K562 (cell line): ENCODE results near the gene AARS1. TPM values are rescaled to one million over a fixed set of nuclear protein-coding genes. Genes with fewer than 3 reads are reported as not detected.
A peak's percentile ranks its signal among the peaks of the same experiment; 100 is the strongest.

ENCODE experiments used
- ARID3B ChIP-seq: fragments of 250-450 bp; sonication (Bioruptor Pico); IDR thresholded peaks from 2 replicates; pipeline ENCODE4 v1.4.0; 2020; ENCODE audit warnings: borderline replicate concordance
- BRD9 ChIP-seq: fragments of 450-650 bp; IDR thresholded peaks from 2 replicates; pipeline ENCODE4 v1.6.1; 2018; ENCODE audit warnings: low read depth; ENCODE audit not compliant: partially characterized antibody
- CHD4 ChIP-seq: fragments of 200-600 bp; sonication (generic); IDR thresholded peaks from 3 replicates; pipeline ENCODE4 v1.6.1; 2012; ENCODE audit warnings: low read depth, mild to moderate bottlenecking, mixed read lengths, low read length, inconsistent platforms; ENCODE audit not compliant: insufficient read depth, insufficient replicate concordance, poor library complexity, severe bottlenecking
- GTF2B ChIP-seq: IDR thresholded peaks from 2 replicates; pipeline ENCODE4 v1.6.1; 2011; ENCODE audit not compliant: insufficient read length; ENCODE audit errors: extremely low read depth
- HDAC8 ChIP-seq: fragments of 450-650 bp; IDR thresholded peaks from 2 replicates; pipeline ENCODE4 v1.6.1; 2016; ENCODE audit warnings: mild to moderate bottlenecking, missing genetic modification characterization, moderate library complexity, missing compliant biosample characterization
- HINFP ChIP-seq: fragments of 450-650 bp; conservative IDR thresholded peaks from 2 replicates; pipeline ENCODE4 v1.6.1; 2016; ENCODE audit warnings: missing genetic modification characterization, low read depth, mild to moderate bottlenecking, control low read depth, missing compliant biosample characterization
- HIVEP1 ChIP-seq: fragments of 250-450 bp; sonication (Bioruptor Pico); IDR thresholded peaks from 2 replicates; pipeline ENCODE4 v1.4.0; 2020; ENCODE audit warnings: mild to moderate bottlenecking
- HLTF ChIP-seq: fragments of 450-650 bp; IDR thresholded peaks from 2 replicates; pipeline ENCODE4 v1.6.1; 2016
- ILK ChIP-seq: fragments of 450-650 bp; IDR thresholded peaks from 2 replicates; pipeline ENCODE4 v1.6.1; 2016; ENCODE audit warnings: missing genetic modification characterization, low read depth, mild to moderate bottlenecking, missing compliant biosample characterization, moderate library complexity, borderline replicate concordance
- KHSRP ChIP-seq: fragments of 450-650 bp; IDR thresholded peaks from 2 replicates; pipeline ENCODE4 v1.6.1; 2017
- NFATC3 ChIP-seq: fragments of 450-650 bp; IDR thresholded peaks from 2 replicates; pipeline ENCODE4 v1.6.1; 2017; ENCODE audit warnings: mild to moderate bottlenecking
- OTX1 ChIP-seq: fragments of 450-650 bp; formaldehyde crosslinking; IDR thresholded peaks from 2 replicates; pipeline ENCODE4 v1.4.0; 2022; ENCODE audit warnings: mild to moderate bottlenecking
- PHF20 ChIP-seq: fragments of 450-650 bp; IDR thresholded peaks from 2 replicates; pipeline ENCODE4 v1.6.1; 2018; ENCODE audit not compliant: partially characterized antibody
- RBM25 ChIP-seq: fragments of 200-400 bp; formaldehyde crosslinking; IDR thresholded peaks from 2 replicates; pipeline ENCODE4 v1.6.1; 2018; ENCODE audit warnings: low read length, low read depth, moderate library complexity; ENCODE audit not compliant: severe bottlenecking
- RUNX1 ChIP-seq: sonication (generic); IDR thresholded peaks from 2 replicates; pipeline ENCODE4 v1.6.1; 2016; ENCODE audit warnings: antibody characterized with exemption, low read depth
- SREBF1 ChIP-seq: fragments of 150-350 bp; IDR thresholded peaks from 2 replicates; pipeline ENCODE4 v1.6.1; 2014; ENCODE audit warnings: antibody characterized with exemption, low read depth, low read length, borderline replicate concordance
- TBL1XR1 ChIP-seq, 2 experiments: IDR thresholded peaks; 2 replicates each; pipeline ENCODE4 v1.6.1; 2012; ENCODE audit warnings: improper control_type of control experiment in 2 of 2, low read length in 2 of 2, mild to moderate bottlenecking in 1 of 2
- THRB ChIP-seq: fragments of 450-650 bp; formaldehyde crosslinking; conservative IDR thresholded peaks from 2 replicates; pipeline ENCODE4 v1.4.0; 2022; ENCODE audit warnings: mild to moderate bottlenecking, missing genetic modification characterization
- ZKSCAN8 ChIP-seq: fragments of 200-800 bp; sonication (Bioruptor generic); IDR thresholded peaks from 2 replicates; pipeline ENCODE4 v1.6.1; 2016; ENCODE audit warnings: missing genetic modification characterization, missing compliant biosample characterization
- ZNF224 ChIP-seq: sonication (generic); formaldehyde crosslinking; IDR thresholded peaks from 2 replicates; pipeline ENCODE4 v1.8.0; 2022; ENCODE audit warnings: mild to moderate bottlenecking, missing genetic modification reagents
- ZNF644 ChIP-seq: fragments of 200-800 bp; sonication (Bioruptor generic); IDR thresholded peaks from 2 replicates; pipeline ENCODE4 v1.6.1; 2016; ENCODE audit warnings: low read depth, missing genetic modification characterization, missing compliant biosample characterization
- ZNF764 ChIP-seq: fragments of 250-450 bp; sonication (Bioruptor Pico); IDR thresholded peaks from 2 replicates; pipeline ENCODE4 v1.4.0; 2020; ENCODE audit warnings: low read depth, mild to moderate bottlenecking, moderate library complexity
- ZNF766 ChIP-seq: fragments of 200-800 bp; sonication (Bioruptor generic); conservative IDR thresholded peaks from 2 replicates; pipeline ENCODE4 v1.6.1; 2016; ENCODE audit warnings: missing genetic modification characterization, missing compliant biosample characterization
- ZNF79 ChIP-seq: fragments of 250-450 bp; sonication (Bioruptor Pico); IDR thresholded peaks from 2 replicates; pipeline ENCODE4 v1.4.0; 2020; ENCODE audit warnings: low read depth, mild to moderate bottlenecking, moderate library complexity
- polyA plus RNA-seq, 8 experiments: library from polyadenylated mRNA; depleted of rRNA in 4 of 8; stranded (reverse) in 5 of 8; unstranded in 3 of 8; fragments of >200 nt; fragmentation: Nextera tagmentation in 2 of 8; fragmentation: Illumina TruSeq in 1 of 8; extraction: Ambion mirVana in 2 of 8; extraction: Trizol in 1 of 8; gene quantifications; 2 replicates each; pipeline versions ENCODE4 v1.2.1 to v1.2.3, GENCODE V29; 2011 to 2014; ENCODE audit warnings: inconsistent platforms in 1 of 8, missing spikeins in 1 of 8
- total RNA-seq, 7 experiments: library from RNA; depleted of rRNA in 6 of 7; stranded (reverse); fragments of >200 nt in 6 of 7; fragmentation: Illumina TruSeq in 2 of 7; extraction: Trizol in 2 of 7; gene quantifications; 2 replicates each; pipeline versions ENCODE4 v1.2.1 to v1.2.3, GENCODE V29; 2011 to 2021; ENCODE audit warnings: low replicate concordance in 1 of 7

The AARS1 gene
- total and polyA plus RNA-seq, 9 of the 15 experiments (the other 6 are each of a cell fraction or from before 2014, with no cell fraction given) = 50.1 to 235 (median 174) TPM

GRCh38 chr16:70251629-70252354, 37.5 kb downstream of the AARS1 start, which contains the start of gene EXOSC6 (continued):
- no peak for TF ChIP-seq HINFP
- TF ChIP-seq HLTF = no peak
- no peak for TF ChIP-seq RUNX1
- TF ChIP-seq ARID3B (CRISPR knock-in tag) = 0 out of 2 replicates have a peak, but pooled peaks have one; percentile 26
- 0 out of 2 replicates have a peak, but pooled peaks have one; percentile 13 for TF ChIP-seq ZNF224
- TF ChIP-seq ZNF764 = peak; percentile 84
- TF ChIP-seq ILK = no peak
- peak; percentile 87 for TF ChIP-seq SREBF1
- no peak for TF ChIP-seq KHSRP
- TF ChIP-seq OTX1 = peak; percentile 95
- TF ChIP-seq CHD4 = no peak
- no peak; the same call in 1 of the 2 replicates for TF ChIP-seq ZNF644 (tag)
- TF ChIP-seq ZNF766 (CRISPR knock-in tag) = no peak
- no peak for TF ChIP-seq RBM25
- TF ChIP-seq ZNF79 (CRISPR knock-in tag) = no peak
- peak; percentile 61 for TF ChIP-seq PHF20
- no peak; the same call in 1 of the 2 replicates for TF ChIP-seq NFATC3
- TF ChIP-seq TBL1XR1 (IDR thresholded peaks at IDR 0.05; ENCODE audit: low read length in 2 of 2) = peak in 1 of 2 experiments; percentile 77; a peak in 1 of 4 replicates
- TF ChIP-seq HIVEP1 = peak; percentile 77; the same call in 1 of the 2 replicates
- peak; percentile 97 for TF ChIP-seq THRB (CRISPR knock-in tag)
- no peak for TF ChIP-seq HDAC8 (tag)
- TF ChIP-seq GTF2B = no peak
- no peak for TF ChIP-seq BRD9
- TF ChIP-seq ZKSCAN8 = no peak
